GM20000 (cell line): ENCODE measurements around the gene SLC27A2.
"Not testable (repeated sequence)": the region's sequence is repeated elsewhere in the genome, so short reads cannot be mapped to it uniquely, and the experiment has no call there.

ENCODE experiments used
- DNase-seq: peaks from one replicate; pipeline ENCODE4 v3.0.0; 2012; ENCODE audit warnings: low spot score
- CTCF ChIP-seq: IDR thresholded peaks from 2 replicates; pipeline ENCODE4 v1.5.1; 2012; ENCODE audit warnings: mild to moderate bottlenecking, control low read depth; ENCODE audit errors: extremely low read depth, missing control alignments

The SLC27A2 gene

DNA sequence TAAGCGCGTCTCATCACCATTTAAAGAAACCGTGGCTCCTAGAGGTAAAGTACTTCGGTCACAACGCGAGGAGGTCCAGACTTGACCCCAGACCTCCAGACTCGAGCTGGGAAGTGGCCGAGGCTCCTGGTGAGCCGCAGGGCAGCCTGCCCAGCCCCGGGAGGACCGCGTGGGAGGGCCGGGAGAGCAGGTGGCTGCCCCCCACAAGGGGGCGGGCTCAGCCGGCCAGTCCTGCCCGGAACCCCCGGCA is at the start of gene SLC27A2:
SLC27A2 (plus strand) TSS at position 228 of the 250 bp plus-strand sequence. CDS start 232 bp downstream, outside the sequence.
- no peak for DNase-seq
- TF ChIP-seq CTCF: peak; percentile 33

- not testable (repeated sequence) for DNase-seq
Observed at GRCh38 chr15:50132251-50132984, 49.6 kb upstream of the SLC27A2 start.

GRCh38 chr15:50134524-50135024 is 47.4 kb upstream of the SLC27A2 start:
- no peak for DNase-seq

DNA sequence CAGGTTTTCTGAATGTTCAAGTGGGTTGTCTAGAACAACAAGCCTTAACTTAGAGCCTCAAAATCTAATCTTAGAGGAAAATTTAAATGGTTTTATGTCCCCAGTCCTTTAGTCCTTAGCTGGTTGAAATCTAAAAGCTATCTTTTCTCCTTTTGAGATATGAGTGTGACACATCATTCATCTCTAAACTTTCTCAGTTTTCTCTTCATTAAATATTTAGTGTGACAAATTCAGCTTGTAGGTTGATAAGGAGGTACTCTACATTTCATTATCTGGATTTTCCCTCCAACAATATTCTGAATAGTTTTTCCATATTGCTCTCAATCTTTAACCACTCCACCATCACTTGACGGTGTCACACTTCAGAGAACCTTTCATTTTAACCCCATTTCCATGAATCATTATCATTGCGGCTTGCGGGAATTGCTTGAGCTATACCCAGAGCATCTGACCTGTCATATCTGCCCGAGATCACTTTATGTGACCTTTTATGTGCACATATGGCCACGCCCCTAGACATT is 46.9 kb upstream of the SLC27A2 start:
- DNase-seq: no peak
- no peak for TF ChIP-seq CTCF

More at GRCh38 chr15:50134524-50135024, 47.4 kb upstream of the SLC27A2 start:
- no peak for TF ChIP-seq CTCF

DNA sequence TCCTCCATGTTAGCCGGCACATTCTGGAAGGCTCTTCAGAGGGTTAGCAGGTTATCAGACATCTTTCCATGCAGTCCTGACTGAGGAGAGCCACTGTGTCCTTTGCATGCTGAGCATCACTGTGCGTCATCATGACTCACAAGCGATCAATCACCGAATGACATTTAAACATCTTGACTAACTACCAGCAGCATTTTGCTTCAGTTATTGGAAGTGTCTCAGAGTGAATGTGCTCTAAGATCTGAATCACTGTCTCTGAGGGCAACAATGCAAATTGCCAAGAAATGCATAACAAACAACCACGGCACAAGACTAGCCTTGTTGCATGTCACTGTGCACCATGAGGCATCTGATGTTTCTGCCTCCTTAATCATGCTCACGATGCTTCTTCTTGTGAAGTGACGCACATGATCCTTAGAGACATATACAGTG is 44.6 kb upstream of the SLC27A2 start:
- no peak for DNase-seq
- no peak for TF ChIP-seq CTCF

DNA sequence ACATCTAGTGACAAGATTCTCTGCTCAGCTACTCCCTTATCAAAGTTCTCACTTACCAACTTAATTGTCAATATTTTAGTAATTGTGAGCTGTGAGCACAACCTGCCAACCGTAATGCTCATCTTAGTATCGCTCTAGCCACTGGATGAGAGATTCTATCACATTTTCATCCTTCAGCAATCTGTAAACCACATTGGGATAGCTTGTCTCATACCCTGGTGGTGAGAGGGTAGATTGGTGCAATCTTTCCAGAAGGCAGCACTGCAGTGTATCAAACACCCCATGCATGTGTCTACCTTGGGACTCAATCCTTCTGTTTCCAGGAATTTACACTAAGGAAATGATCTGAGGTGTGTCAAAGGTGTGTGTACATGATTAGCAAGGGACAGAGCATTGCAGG is 44.1 kb upstream of the SLC27A2 start:
- TF ChIP-seq CTCF: no peak
- DNase-seq: no peak

GRCh38 chr15:50138391-50138790 is 43.6 kb upstream of the SLC27A2 start:
- no peak for DNase-seq
- TF ChIP-seq CTCF: no peak

GRCh38 chr15:50140098-50140497 is 41.9 kb upstream of the SLC27A2 start:
- no peak for DNase-seq
- no peak for TF ChIP-seq CTCF
